HAP-1 (cell line): ENCODE data around the gene TCAIM.

Source experiments
- DNase-seq, 2 experiments: peaks; one replicate each; pipeline ENCODE4 v3.0.0-alpha.2; 2016 to 2020; ENCODE audit warnings: low spot score in 2 of 2
- H3K27me3 ChIP-seq: fragments of 250-450 bp; sonication (Bioruptor Pico); 2 replicates; pipeline ENCODE4 v1.5.1; 2020; ENCODE audit warnings: low read depth, mild to moderate bottlenecking, moderate library complexity
- H3K36me3 ChIP-seq: fragments of 250-450 bp; sonication (Bioruptor Pico); replicated peaks from 2 replicates; pipeline ENCODE4 v1.5.1; 2020; ENCODE audit warnings: mild to moderate bottlenecking
- H3K4me1 ChIP-seq: fragments of 250-450 bp; sonication (Bioruptor Pico); 2 replicates; pipeline ENCODE4 v1.5.1; 2020; ENCODE audit warnings: mild to moderate bottlenecking
- H3K4me3 ChIP-seq: fragments of 250-450 bp; sonication (Bioruptor Pico); 2 replicates; pipeline ENCODE4 v1.5.1; 2020; ENCODE audit warnings: mild to moderate bottlenecking, moderate library complexity
- H3K9me3 ChIP-seq: fragments of 250-450 bp; sonication (Bioruptor Pico); 2 replicates; pipeline ENCODE4 v1.5.1; 2020; ENCODE audit warnings: mild to moderate bottlenecking, moderate library complexity
- in situ Hi-C: fragments of 300-500 bp; cut with MboI; formaldehyde crosslinking; loops from 3 replicates; pipeline ENCODE4 v1.14.3; 2020; ENCODE audit warnings: low sequenced_read_pairs, inconsistent platforms, mixed read lengths

TCAIM gene

DNA sequence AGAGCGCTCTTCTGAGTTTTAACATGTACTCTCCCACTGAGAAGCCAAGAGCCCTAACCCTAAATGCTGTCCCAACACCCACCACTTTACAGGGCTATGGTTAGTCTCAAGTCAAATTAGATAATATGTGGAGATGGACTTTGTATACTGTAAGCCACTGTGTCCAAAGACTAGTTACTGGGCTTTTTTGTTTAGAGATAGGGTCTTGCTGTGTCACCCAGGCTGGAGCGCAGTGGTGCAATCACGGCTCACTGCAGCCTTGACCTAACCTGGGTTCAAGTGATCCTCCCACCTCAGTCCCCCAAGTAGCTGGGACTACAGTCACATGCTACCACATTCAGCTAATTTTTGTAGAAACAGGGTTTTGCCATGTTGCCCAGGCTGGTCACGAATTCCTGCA is 115.7 kb downstream of the TCAIM start:
- H3K27me3 ChIP-seq = no peaks in the 10 kb centered on the region
- no peak overlapping the region for H3K4me3 ChIP-seq
- peaks cover under 1% of the 10 kb centered on the region; the same call in 1 of the 2 replicates for H3K9me3 ChIP-seq
- no peak for DNase-seq
- H3K4me1 ChIP-seq = no peaks in the 10 kb centered on the region
- H3K36me3 ChIP-seq = peaks cover 67% of the 10 kb centered on the region
- in situ Hi-C loops = no loop called here

DNA sequence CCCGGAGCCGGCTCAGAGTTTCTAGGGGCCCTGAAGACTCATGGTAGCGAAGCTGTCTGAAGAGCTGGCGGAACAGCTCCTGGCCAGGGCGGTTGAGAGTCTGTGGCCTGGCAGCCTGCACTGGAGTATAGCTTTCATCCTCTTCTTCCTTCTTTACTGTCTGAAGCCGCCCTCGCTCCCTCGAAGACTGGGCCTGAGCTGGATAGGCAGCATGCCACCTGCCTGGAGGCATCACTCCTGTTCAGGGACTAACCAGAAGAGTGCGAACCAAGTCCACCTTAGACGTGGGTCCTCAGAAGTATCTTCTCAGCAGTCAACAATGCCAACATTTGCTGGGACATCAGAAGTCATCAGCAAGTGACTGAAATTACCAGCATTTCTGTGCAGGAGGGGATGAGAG is 116.8 kb downstream of the TCAIM start:
- Histone ChIP-seq H3K27me3 (no peaks in the 10 kb centered on the region), H3K9me3 (peaks cover 3% of the 10 kb centered on the region; the same call in 1 of the 2 replicates), H3K4me3 (no peak overlapping the region), H3K4me1 (no peaks in the 10 kb centered on the region), H3K36me3 (peaks cover 56% of the 10 kb centered on the region)
- DNase-seq = no peak
- in situ Hi-C loops = no loop called here
